Progenitor cell of endocrine pancreas (in vitro differentiated cells): ENCODE measurements around the gene GGTLC1. TPM values are rescaled to one million over a fixed set of nuclear protein-coding genes. Genes with fewer than 3 reads are reported as not detected.

Source experiments
- DNase-seq: peaks from one replicate; pipeline ENCODE4 v3.0.0; 2021; ENCODE audit warnings: low spot score; ENCODE audit not compliant: unreplicated experiment
- H3K27ac Mint-ChIP-seq: 2 replicates; pipeline ENCODE4 v1.8.0; 2021; ENCODE audit warnings: mild to moderate bottlenecking, moderate library complexity, mixed read lengths
- H3K27me3 Mint-ChIP-seq: 2 replicates; pipeline ENCODE4 v1.8.0; 2021; ENCODE audit warnings: mixed read lengths
- H3K36me3 Mint-ChIP-seq: 2 replicates; pipeline ENCODE4 v1.8.0; 2022; ENCODE audit warnings: mixed read lengths; ENCODE audit not compliant: insufficient read depth
- H3K4me1 Mint-ChIP-seq: 2 replicates; pipeline ENCODE4 v1.8.0; 2021; ENCODE audit warnings: low read depth, mixed read lengths
- H3K4me3 Mint-ChIP-seq: 2 replicates; pipeline ENCODE4 v1.8.0; 2021; ENCODE audit warnings: low read depth, mild to moderate bottlenecking, moderate library complexity, mixed read lengths
- H3K9me3 Mint-ChIP-seq: 2 replicates; pipeline ENCODE4 v1.8.0; 2021; ENCODE audit warnings: low read depth, mixed read lengths
- long read RNA-seq: library from polyadenylated mRNA; unstranded; transcript quantifications from one replicate; pipeline ENCODE4 v2.0.0, GENCODE V29; 2020
- total RNA-seq: library from RNA; stranded (reverse); gene quantifications from 2 replicates; pipeline ENCODE4 v1.2.1, GENCODE V29; 2021
- TF ChIP-seq, protein P1 (sequence below): fragments of 200-600 bp; sonication (generic); IDR thresholded peaks from one replicate; pipeline ENCODE4 v1.5.0; 2021; ENCODE audit warnings: antibody characterized with exemption, mild to moderate bottlenecking; ENCODE audit not compliant: unreplicated experiment

GGTLC1 gene
- total RNA-seq = not detected in 2 replicates
- long read RNA-seq = 0 reads

DNA sequence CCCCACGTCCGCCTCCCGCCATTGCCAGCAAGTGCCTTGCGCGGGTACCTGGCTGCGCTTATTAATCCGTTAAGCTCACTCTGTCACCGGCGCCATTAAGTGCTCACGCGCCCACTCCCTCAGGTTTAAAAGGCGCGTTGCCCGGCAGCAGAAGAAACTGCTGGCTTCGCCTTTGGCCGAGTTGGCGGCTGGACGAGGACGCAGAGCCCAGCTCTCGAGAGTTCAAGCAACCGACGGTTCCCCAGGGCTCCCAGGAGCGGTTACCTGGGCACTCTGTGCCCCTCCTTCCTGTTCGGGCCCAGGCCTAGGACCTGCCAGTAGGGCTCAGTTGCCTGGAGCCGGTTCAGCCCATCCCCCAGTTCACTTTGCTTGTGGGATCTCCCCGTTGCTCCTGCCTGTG is at the start of gene GGTLC1:
Gene GGTLC1, minus strand, starts transcription at position 219 of the 400 bp plus-strand sequence. CDS start 2,168 bp downstream, outside the sequence.
- Mint-ChIP-seq H3K4me1 (no peaks in the 10 kb centered on the region), H3K27ac (no peak within 1 kb of the TSS), H3K9me3 (no peaks in the 10 kb centered on the region), H3K4me3 (no peak within 1 kb of the TSS), H3K36me3 (no peaks in the 10 kb centered on the region), H3K27me3 (no peaks in the 10 kb centered on the region)
- no peak for DNase-seq
- TF ChIP-seq, protein P1, sequence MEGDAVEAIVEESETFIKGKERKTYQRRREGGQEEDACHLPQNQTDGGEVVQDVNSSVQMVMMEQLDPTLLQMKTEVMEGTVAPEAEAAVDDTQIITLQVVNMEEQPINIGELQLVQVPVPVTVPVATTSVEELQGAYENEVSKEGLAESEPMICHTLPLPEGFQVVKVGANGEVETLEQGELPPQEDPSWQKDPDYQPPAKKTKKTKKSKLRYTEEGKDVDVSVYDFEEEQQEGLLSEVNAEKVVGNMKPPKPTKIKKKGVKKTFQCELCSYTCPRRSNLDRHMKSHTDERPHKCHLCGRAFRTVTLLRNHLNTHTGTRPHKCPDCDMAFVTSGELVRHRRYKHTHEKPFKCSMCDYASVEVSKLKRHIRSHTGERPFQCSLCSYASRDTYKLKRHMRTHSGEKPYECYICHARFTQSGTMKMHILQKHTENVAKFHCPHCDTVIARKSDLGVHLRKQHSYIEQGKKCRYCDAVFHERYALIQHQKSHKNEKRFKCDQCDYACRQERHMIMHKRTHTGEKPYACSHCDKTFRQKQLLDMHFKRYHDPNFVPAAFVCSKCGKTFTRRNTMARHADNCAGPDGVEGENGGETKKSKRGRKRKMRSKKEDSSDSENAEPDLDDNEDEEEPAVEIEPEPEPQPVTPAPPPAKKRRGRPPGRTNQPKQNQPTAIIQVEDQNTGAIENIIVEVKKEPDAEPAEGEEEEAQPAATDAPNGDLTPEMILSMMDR = no peak

DNA sequence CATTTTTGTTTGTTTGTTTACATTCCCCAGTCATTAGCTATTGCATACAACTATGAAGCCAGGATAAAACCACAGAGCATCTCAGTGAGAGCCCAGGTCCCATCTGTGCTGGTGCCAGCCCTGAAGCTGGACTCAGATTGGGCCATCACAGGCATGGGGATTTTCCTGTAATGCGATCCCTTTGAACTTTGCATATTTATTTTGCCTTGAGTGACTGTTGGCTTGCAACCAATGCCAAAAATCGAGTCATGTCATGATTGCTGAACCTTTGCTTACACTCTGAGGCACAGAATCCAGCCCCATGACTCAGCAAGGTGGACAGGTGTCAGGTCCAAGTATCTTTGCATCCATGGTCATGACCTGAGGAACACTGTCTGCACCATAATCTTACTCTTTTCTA is 46.2 kb upstream of the GGTLC1 start:
- Mint-ChIP-seq H3K36me3 (no peaks in the 10 kb centered on the region), H3K27ac (no peak overlapping the region), H3K27me3 (peaks cover 6% of the 10 kb centered on the region), H3K4me3 (no peak overlapping the region), H3K9me3 (no peaks in the 10 kb centered on the region), H3K4me1 (peaks cover 5% of the 10 kb centered on the region)
- TF ChIP-seq, protein P1 = no peak
- no peak for DNase-seq

DNA sequence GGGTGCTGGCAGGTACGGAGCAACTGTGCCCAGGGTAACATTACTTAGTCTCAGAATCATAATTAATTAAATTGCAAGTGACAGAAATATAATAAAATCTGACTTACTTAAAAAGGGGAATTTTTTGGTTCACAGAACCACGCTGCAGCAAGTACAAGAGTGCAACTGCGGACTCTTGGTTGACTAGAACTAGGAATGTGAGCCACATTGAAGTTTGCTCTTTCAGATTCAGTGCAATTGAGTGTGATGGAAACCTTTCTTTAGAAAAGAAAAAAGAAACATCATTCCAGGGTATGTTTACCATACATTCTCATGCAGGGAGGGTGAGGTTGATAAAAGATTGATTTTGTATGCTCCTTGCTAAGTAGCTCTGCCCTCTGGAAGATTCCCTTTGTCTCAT is 45.0 kb upstream of the GGTLC1 start:
- Mint-ChIP-seq H3K4me3 (no peak overlapping the region), H3K4me1 (peaks cover 5% of the 10 kb centered on the region), H3K9me3 (no peaks in the 10 kb centered on the region), H3K36me3 (no peaks in the 10 kb centered on the region), H3K27ac (no peak overlapping the region), H3K27me3 (peaks cover 3% of the 10 kb centered on the region)
- DNase-seq = no peak
- TF ChIP-seq, protein P1 = no peak

DNA sequence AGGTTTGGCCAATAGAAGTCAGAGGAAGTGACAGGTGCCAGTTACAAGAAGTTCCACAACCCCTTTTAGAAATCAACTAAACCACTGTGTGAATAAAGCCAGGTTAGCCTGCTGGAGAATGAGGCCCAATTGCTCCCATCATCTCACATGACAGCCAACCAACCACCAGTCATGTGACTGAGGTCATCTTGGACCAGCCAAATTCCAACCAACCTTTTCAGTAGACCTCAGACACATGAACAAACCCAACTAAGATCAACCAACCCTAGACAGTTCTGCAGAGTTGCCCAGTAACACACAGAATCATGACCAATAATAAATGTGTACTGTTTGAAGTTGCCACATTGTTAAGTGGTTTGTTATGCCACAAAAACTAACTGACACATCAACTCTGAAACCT is 44.6 kb upstream of the GGTLC1 start:
- Mint-ChIP-seq H3K9me3 (no peaks in the 10 kb centered on the region), H3K4me3 (no peak overlapping the region), H3K27ac (no peak overlapping the region), H3K4me1 (peaks cover 5% of the 10 kb centered on the region), H3K36me3 (no peaks in the 10 kb centered on the region), H3K27me3 (peaks cover under 1% of the 10 kb centered on the region)
- no peak for DNase-seq
- TF ChIP-seq, protein P1 = no peak

DNA sequence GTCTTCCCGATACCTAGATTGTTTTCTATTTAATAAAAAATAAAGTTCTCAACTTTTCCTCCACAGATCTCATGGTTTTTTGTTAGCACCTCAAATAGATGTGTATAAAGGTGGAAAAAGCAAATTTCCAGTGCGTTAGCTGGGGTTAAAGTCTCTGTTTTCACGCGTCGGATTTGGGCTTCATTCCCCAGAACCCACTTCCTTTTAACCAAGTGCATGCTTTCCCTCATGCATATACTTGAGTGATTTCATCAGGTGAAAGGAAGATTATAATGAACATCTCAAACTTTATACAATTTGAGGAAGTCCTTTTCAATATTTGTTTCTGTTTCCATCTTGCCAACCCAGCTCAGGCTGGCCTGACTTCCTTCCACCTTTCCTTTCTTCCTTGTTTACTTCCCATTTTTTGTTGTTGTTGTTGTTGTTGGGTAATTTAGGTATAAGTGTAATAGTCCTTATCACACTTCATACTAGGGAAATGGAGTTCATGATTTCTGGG is 43.9 kb upstream of the GGTLC1 start:
- TF ChIP-seq, protein P1 = no peak
- Mint-ChIP-seq H3K9me3 (no peaks in the 10 kb centered on the region), H3K36me3 (no peaks in the 10 kb centered on the region), H3K27ac (no peak overlapping the region), H3K27me3 (no peaks in the 10 kb centered on the region), H3K4me1 (peaks cover 5% of the 10 kb centered on the region), H3K4me3 (no peak overlapping the region)
- DNase-seq = no peak
